WTC11 (cell line): ENCODE measurements around the gene TMEM97. TPM values are rescaled to one million over a fixed set of nuclear protein-coding genes. Genes with fewer than 3 reads are reported as not detected.
"Not testable (repeated sequence)": the region's sequence is repeated elsewhere in the genome, so short reads cannot be mapped to it uniquely, and the experiment has no call there.

ENCODE experiments used
- ATAC-seq: fragments of 200-7000 bp; cut with Tn5 transposase; 2 replicates; pipeline ENCODE4 v1.10.0; 2021; ENCODE audit warnings: mild to moderate bottlenecking, moderate library complexity
- CTCF ChIA-PET: fragments of 300-600 bp; sonication (Branson Sonifier 250); formaldehyde crosslinking; loops from one replicate; lab custom pipeline; 2021; ENCODE audit warnings: antibody characterized with exemption; lab: Charles Lee
- POLR2A ChIA-PET: fragments of 350-600 bp; sonication (Branson Sonifier 250); formaldehyde crosslinking; loops from one replicate; lab custom pipeline; 2021; ENCODE audit warnings: antibody characterized with exemption; lab: Charles Lee
- DNase-seq: peaks from one replicate; pipeline ENCODE4 v3.0.0; 2021; ENCODE audit warnings: low spot score
- H3K27ac Mint-ChIP-seq: 2 replicates; pipeline ENCODE4 v1.8.0; 2021; ENCODE audit warnings: mixed read lengths
- H3K27me3 Mint-ChIP-seq: 2 replicates; pipeline ENCODE4 v1.8.0; 2021; ENCODE audit warnings: low read depth, mild to moderate bottlenecking, moderate library complexity, mixed read lengths
- H3K36me3 Mint-ChIP-seq: 2 replicates; pipeline ENCODE4 v1.8.0; 2021; ENCODE audit warnings: mixed read lengths
- H3K4me1 Mint-ChIP-seq: 2 replicates; pipeline ENCODE4 v1.8.0; 2022; ENCODE audit warnings: mixed read lengths
- H3K4me3 Mint-ChIP-seq: 2 replicates; pipeline ENCODE4 v1.8.0; 2021; ENCODE audit warnings: mild to moderate bottlenecking, moderate library complexity, mixed read lengths
- H3K9me3 Mint-ChIP-seq: 2 replicates; pipeline ENCODE4 v1.8.0; 2021; ENCODE audit warnings: mixed read lengths
- ARID4B ChIP-seq: sonication (generic); formaldehyde crosslinking; IDR thresholded peaks from 2 replicates; pipeline ENCODE4 v1.8.0; 2023; ENCODE audit warnings: missing genetic modification reagents, mild to moderate bottlenecking, borderline replicate concordance
- CREB1 ChIP-seq: sonication (generic); formaldehyde crosslinking; IDR thresholded peaks from 2 replicates; pipeline ENCODE4 v1.8.0; 2023; ENCODE audit warnings: mild to moderate bottlenecking, missing genetic modification reagents
- E2F4 ChIP-seq: sonication (generic); formaldehyde crosslinking; IDR thresholded peaks from 2 replicates; pipeline ENCODE4 v1.8.1; 2022; ENCODE audit warnings: low read depth, mild to moderate bottlenecking, moderate library complexity, missing genetic modification reagents, borderline replicate concordance
- ERG ChIP-seq: fragments of 250-450 bp; sonication (Bioruptor Pico); IDR thresholded peaks from 2 replicates; pipeline ENCODE4 v1.8.0; 2021; ENCODE audit warnings: mild to moderate bottlenecking
- FOXP1 ChIP-seq: sonication (generic); formaldehyde crosslinking; IDR thresholded peaks from 2 replicates; pipeline ENCODE4 v1.8.0; 2022; ENCODE audit warnings: missing genetic modification reagents, mild to moderate bottlenecking, moderate library complexity, borderline replicate concordance
- HMGA2 ChIP-seq: fragments of 250-450 bp; sonication (Bioruptor Pico); IDR thresholded peaks from 2 replicates; pipeline ENCODE4 v1.4.0; 2021; ENCODE audit warnings: mild to moderate bottlenecking, moderate library complexity
- HMGXB4 ChIP-seq: sonication (generic); formaldehyde crosslinking; IDR thresholded peaks from 2 replicates; pipeline ENCODE4 v1.8.1; 2023; ENCODE audit warnings: mild to moderate bottlenecking, moderate library complexity, missing genetic modification reagents
- IRF2 ChIP-seq: sonication (generic); formaldehyde crosslinking; IDR thresholded peaks from 2 replicates; pipeline ENCODE4 v1.8.0; 2022; ENCODE audit warnings: low read depth, missing genetic modification reagents, borderline replicate concordance
- MLX ChIP-seq: sonication (generic); formaldehyde crosslinking; IDR thresholded peaks from 2 replicates; pipeline ENCODE4 v1.8.1; 2023; ENCODE audit warnings: mild to moderate bottlenecking, missing genetic modification reagents, moderate library complexity
- MYBL2 ChIP-seq: sonication (generic); formaldehyde crosslinking; IDR thresholded peaks from 2 replicates; pipeline ENCODE4 v1.8.1; 2023; ENCODE audit warnings: mild to moderate bottlenecking, moderate library complexity, missing genetic modification reagents
- PRRX2 ChIP-seq: fragments of 250-450 bp; sonication (Bioruptor Pico); IDR thresholded peaks from 2 replicates; pipeline ENCODE4 v1.8.0; 2021; ENCODE audit warnings: mild to moderate bottlenecking
- SMAD3 ChIP-seq: sonication (generic); formaldehyde crosslinking; IDR thresholded peaks from 2 replicates; pipeline ENCODE4 v1.8.0; 2022; ENCODE audit warnings: missing genetic modification reagents, mild to moderate bottlenecking, borderline replicate concordance
- ZSCAN18 ChIP-seq: fragments of 250-450 bp; sonication (Bioruptor Pico); IDR thresholded peaks from 2 replicates; pipeline ENCODE4 v2.1.2; 2022; ENCODE audit warnings: mild to moderate bottlenecking, moderate library complexity
- total RNA-seq: library from RNA; stranded (reverse); gene quantifications from 3 replicates; pipeline ENCODE4 v1.2.3, GENCODE V29; 2021

The TMEM97 gene
- total RNA-seq, 1 experiment from 2014 or later, result 68.0 TPM

GRCh38 chr17:28290703-28291102 lies 28.3 kb upstream of the TMEM97 start:
- POLR2A ChIA-PET, result no interaction called here
- DNase-seq, result no peak
- no peak overlapping the region for H3K4me3 Mint-ChIP-seq
- no peaks in the 10 kb centered on the region for H3K36me3 Mint-ChIP-seq
- H3K27me3 Mint-ChIP-seq, result peaks cover 5% of the 10 kb centered on the region; the same call in 1 of the 2 replicates
- no peaks in the 10 kb centered on the region for H3K4me1 Mint-ChIP-seq
- no peak overlapping the region for H3K27ac Mint-ChIP-seq
- TF ChIP-seq FOXP1 (CRISPR knock-in tag) (no peak), E2F4 (CRISPR knock-in tag) (no peak), HMGXB4 (no peak), CREB1 (no peak), IRF2 (no peak), ERG (CRISPR knock-in tag) (no peak), PRRX2 (no peak), SMAD3 (no peak), ZSCAN18 (CRISPR knock-in tag) (no peak)
- no peaks in the 10 kb centered on the region for H3K9me3 Mint-ChIP-seq
- ATAC-seq, result no peak
- CTCF ChIA-PET, result no interaction called here

- no peak overlapping the region for H3K4me3 Mint-ChIP-seq
- DNase-seq (no peak), ATAC-seq (no peak)
- CTCF ChIA-PET, result no interaction called here
- POLR2A ChIA-PET, result no interaction called here
- H3K27ac Mint-ChIP-seq, result no peak overlapping the region
- H3K36me3 Mint-ChIP-seq, result no peaks in the 10 kb centered on the region
- H3K27me3 Mint-ChIP-seq, result peaks cover 5% of the 10 kb centered on the region; the same call in 1 of the 2 replicates
- TF ChIP-seq HMGA2 (CRISPR knock-in tag) (no peak), MLX (CRISPR knock-in tag) (no peak), MYBL2 (CRISPR knock-in tag) (no peak), ARID4B (CRISPR knock-in tag) (no peak)
- H3K9me3 Mint-ChIP-seq, result no peaks in the 10 kb centered on the region
- no peaks in the 10 kb centered on the region for H3K4me1 Mint-ChIP-seq
Measured at GRCh38 chr17:28291780-28292330, 27.1 kb upstream of the TMEM97 start.

GRCh38 chr17:28292878-28293277 lies 26.1 kb upstream of the TMEM97 start:
- H3K36me3 Mint-ChIP-seq, ATAC-seq, H3K4me3 Mint-ChIP-seq, H3K27ac Mint-ChIP-seq, POLR2A ChIA-PET, H3K4me1 Mint-ChIP-seq, H3K9me3 Mint-ChIP-seq, CTCF ChIA-PET, DNase-seq, H3K27me3 Mint-ChIP-seq: not testable (repeated sequence)
